K562 (cell line): ENCODE results near the gene LRRC43. TPM values are rescaled to one million over a fixed set of nuclear protein-coding genes. Genes with fewer than 3 reads are reported as not detected.

ENCODE experiments used
- ARID4B ChIP-seq: sonication (generic); formaldehyde crosslinking; IDR thresholded peaks from 2 replicates; pipeline ENCODE4 v1.8.0; 2022; ENCODE audit warnings: mild to moderate bottlenecking, missing genetic modification reagents
- CAMTA2 ChIP-seq: fragments of 250-450 bp; sonication (Bioruptor Pico); conservative IDR thresholded peaks from 2 replicates; pipeline ENCODE4 v1.5.1; 2022
- CEBPG ChIP-seq, 3 experiments: fragments of 200-800 bp in 1 of 3; sonication (Bioruptor generic) in 1 of 3; sonication (generic) in 1 of 3; formaldehyde crosslinking in 1 of 3; IDR thresholded peaks in 2 of 3; conservative IDR thresholded peaks in 1 of 3; 2 replicates each; pipeline versions ENCODE4 v1.6.1 to v1.8.0; 2016 to 2022; ENCODE audit warnings: missing compliant biosample characterization in 2 of 3, missing genetic modification characterization in 2 of 3, mild to moderate bottlenecking in 1 of 3, missing genetic modification reagents in 1 of 3
- DPF2 ChIP-seq: fragments of 450-650 bp; IDR thresholded peaks from 2 replicates; pipeline ENCODE4 v1.6.1; 2016
- HMGN3 ChIP-seq: IDR thresholded peaks from 2 replicates; pipeline ENCODE4 v1.6.1; 2011; ENCODE audit warnings: borderline replicate concordance, low read depth, mild to moderate bottlenecking, mixed read lengths, low read length; ENCODE audit not compliant: insufficient read length; ENCODE audit errors: extremely low read depth
- HNRNPLL ChIP-seq: fragments of 200-400 bp; formaldehyde crosslinking; IDR thresholded peaks from 2 replicates; pipeline ENCODE4 v1.6.1; 2017; ENCODE audit warnings: low read length, low read depth, mild to moderate bottlenecking; ENCODE audit not compliant: poor library complexity, severe bottlenecking
- NBN ChIP-seq: fragments of 450-650 bp; IDR thresholded peaks from 2 replicates; pipeline ENCODE4 v1.6.1; 2016; ENCODE audit warnings: low read depth, mild to moderate bottlenecking
- NEUROD1 ChIP-seq: fragments of 150-350 bp; IDR thresholded peaks from 2 replicates; pipeline ENCODE4 v1.6.1; 2014; ENCODE audit warnings: borderline replicate concordance, low read length, low read depth; ENCODE audit not compliant: partially characterized antibody
- NFIC ChIP-seq: fragments of 450-650 bp; IDR thresholded peaks from 2 replicates; pipeline ENCODE4 v1.6.1; 2017; ENCODE audit warnings: mild to moderate bottlenecking, inconsistent platforms
- NR2C2 ChIP-seq, 2 experiments: fragments of 200-800 bp in 1 of 2; sonication (Bioruptor generic) in 1 of 2; sonication (generic) in 1 of 2; formaldehyde crosslinking in 1 of 2; IDR thresholded peaks; 2 replicates each; pipeline versions ENCODE4 v1.6.1 to v1.8.0; 2016 to 2022; ENCODE audit warnings: mild to moderate bottlenecking in 1 of 2, missing compliant biosample characterization in 1 of 2, missing genetic modification characterization in 1 of 2, missing genetic modification reagents in 1 of 2
- RBM25 ChIP-seq: fragments of 200-400 bp; formaldehyde crosslinking; IDR thresholded peaks from 2 replicates; pipeline ENCODE4 v1.6.1; 2018; ENCODE audit warnings: low read length, low read depth, moderate library complexity; ENCODE audit not compliant: severe bottlenecking
- RHOXF2B ChIP-seq: fragments of 250-450 bp; sonication (Bioruptor Pico); conservative IDR thresholded peaks from 2 replicates; pipeline ENCODE4 v1.5.1; 2021
- SIRT6 ChIP-seq: IDR thresholded peaks from one replicate; pipeline ENCODE4 v1.6.1; 2012; ENCODE audit warnings: low read depth, mild to moderate bottlenecking, control low read depth, inconsistent platforms, low read length, moderate library complexity
- SRSF1 ChIP-seq: fragments of 200-400 bp; formaldehyde crosslinking; IDR thresholded peaks from 2 replicates; pipeline ENCODE4 v1.6.1; 2017; ENCODE audit warnings: mild to moderate bottlenecking, low read depth, low read length, moderate library complexity
- SUPT5H ChIP-seq: fragments of 450-650 bp; IDR thresholded peaks from 2 replicates; pipeline ENCODE4 v1.6.1; 2016
- ZBTB11 ChIP-seq, 3 experiments: fragments of 200-800 bp in 1 of 3; fragments of 250-450 bp in 1 of 3; fragments of 450-650 bp in 1 of 3; sonication (Bioruptor Pico) in 1 of 3; sonication (Bioruptor generic) in 1 of 3; formaldehyde crosslinking in 1 of 3; IDR thresholded peaks; 2 replicates each; pipeline versions ENCODE4 v1.6.1 to v1.8.0; 2016 to 2022; ENCODE audit warnings: mild to moderate bottlenecking in 2 of 3, missing genetic modification characterization in 2 of 3, missing compliant biosample characterization in 1 of 3, moderate library complexity in 1 of 3
- ZBTB8A ChIP-seq: fragments of 450-650 bp; IDR thresholded peaks from 2 replicates; pipeline ENCODE4 v1.6.1; 2018; ENCODE audit warnings: mild to moderate bottlenecking, moderate library complexity; ENCODE audit not compliant: partially characterized antibody
- ZFP1 ChIP-seq: fragments of 450-650 bp; formaldehyde crosslinking; IDR thresholded peaks from 2 replicates; pipeline ENCODE4 v1.4.0; 2020; ENCODE audit warnings: mild to moderate bottlenecking, mixed read lengths
- ZNF354B ChIP-seq: fragments of 250-450 bp; sonication (Bioruptor Pico); IDR thresholded peaks from 2 replicates; pipeline ENCODE4 v1.4.0; 2020
- ZNF57 ChIP-seq: fragments of 450-650 bp; formaldehyde crosslinking; IDR thresholded peaks from 2 replicates; pipeline ENCODE4 v1.4.0; 2020; ENCODE audit warnings: mild to moderate bottlenecking, moderate library complexity
- polyA plus RNA-seq, 8 experiments: library from polyadenylated mRNA; depleted of rRNA in 4 of 8; stranded (reverse) in 5 of 8; unstranded in 3 of 8; fragments of >200 nt; fragmentation: Nextera tagmentation in 2 of 8; fragmentation: Illumina TruSeq in 1 of 8; extraction: Ambion mirVana in 2 of 8; extraction: Trizol in 1 of 8; gene quantifications; 2 replicates each; pipeline versions ENCODE4 v1.2.1 to v1.2.3, GENCODE V29; 2011 to 2014; ENCODE audit warnings: inconsistent platforms in 1 of 8, missing spikeins in 1 of 8
- total RNA-seq, 7 experiments: library from RNA; depleted of rRNA in 6 of 7; stranded (reverse); fragments of >200 nt in 6 of 7; fragmentation: Illumina TruSeq in 2 of 7; extraction: Trizol in 2 of 7; gene quantifications; 2 replicates each; pipeline versions ENCODE4 v1.2.1 to v1.2.3, GENCODE V29; 2011 to 2021; ENCODE audit warnings: low replicate concordance in 1 of 7

Gene LRRC43
- total and polyA plus RNA-seq, 9 of the 15 experiments (the other 6 are each of a cell fraction or from before 2014, with no cell fraction given), result 0.19 TPM; not detected in 8

- no peak; the same call in 1 of the 2 replicates for TF ChIP-seq CEBPG (CRISPR knock-in tag; IDR thresholded peaks at IDR 0.05)
- TF ChIP-seq CEBPG (tag; conservative IDR thresholded peaks at IDR 0.05 in 1 of 2, IDR thresholded peaks at IDR 0.05 in 1 of 2), result no peak
- no peak for TF ChIP-seq CAMTA2 (CRISPR knock-in tag)
- TF ChIP-seq ZNF354B (CRISPR knock-in tag), result no peak
- no peak for TF ChIP-seq DPF2
- TF ChIP-seq HMGN3, result peak; percentile 82
- TF ChIP-seq RHOXF2B (CRISPR knock-in tag), result 0 out of 2 replicates have a peak, but pooled peaks have one; percentile 47
- TF ChIP-seq SIRT6, result no peak
- 0 out of 2 replicates have a peak, but pooled peaks have one; percentile 22 for TF ChIP-seq NBN
- TF ChIP-seq NEUROD1, result no peak
- no peak for TF ChIP-seq ZNF57 (CRISPR knock-in tag)
- peak; percentile 81 for TF ChIP-seq HNRNPLL
- TF ChIP-seq ARID4B, result peak; percentile 54
- no peak for TF ChIP-seq RBM25
- peak; percentile 19; the same call in 1 of the 2 replicates for TF ChIP-seq NFIC
- TF ChIP-seq ZBTB11 (CRISPR knock-in tag; IDR thresholded peaks at IDR 0.05), result peak in 2 of 3 experiments; percentile 40 to 62; a peak in 3 of 6 replicates
- TF ChIP-seq ZFP1 (CRISPR knock-in tag), result no peak
- TF ChIP-seq SRSF1, result no peak
- TF ChIP-seq NR2C2 (CRISPR knock-in tag; IDR thresholded peaks at IDR 0.05), result peak; percentile 72; the same call in 1 of the 2 replicates
- peak; percentile 94 for TF ChIP-seq NR2C2 (tag; IDR thresholded peaks at IDR 0.05)
- no peak for TF ChIP-seq ZBTB8A
- peak; percentile 98 for TF ChIP-seq SUPT5H
These were observed 42.9 kb downstream of the LRRC43 start, which contains the start of gene DIABLO (continued) for GRCh38 chr12:122225683-122226365.
